Type B pancreatic cell (in vitro differentiated cells): ENCODE results near the gene BCL2A1. TPM values are rescaled to one million over a fixed set of nuclear protein-coding genes. Genes with fewer than 3 reads are reported as not detected.
"Not testable (repeated sequence)": the region's sequence is repeated elsewhere in the genome, so short reads cannot be mapped to it uniquely, and the experiment has no call there.

Experiments used
- DNase-seq: peaks from one replicate; pipeline ENCODE4 v3.0.0; 2021; ENCODE audit warnings: mixed read lengths; ENCODE audit not compliant: unreplicated experiment; ENCODE audit errors: extremely low spot score
- H3K27ac Mint-ChIP-seq: 2 replicates; pipeline ENCODE4 v1.8.0; 2021; ENCODE audit warnings: mild to moderate bottlenecking, mixed read lengths
- H3K27me3 Mint-ChIP-seq: 2 replicates; pipeline ENCODE4 v1.8.0; 2021; ENCODE audit warnings: mixed read lengths
- H3K36me3 Mint-ChIP-seq: 2 replicates; pipeline ENCODE4 v1.8.0; 2021; ENCODE audit warnings: mixed read lengths
- H3K4me1 Mint-ChIP-seq: one replicate; pipeline ENCODE4 v1.8.0; 2021; ENCODE audit warnings: mixed read lengths; ENCODE audit not compliant: unreplicated experiment
- H3K4me3 Mint-ChIP-seq: 2 replicates; pipeline ENCODE4 v1.8.0; 2021; ENCODE audit warnings: mild to moderate bottlenecking, mixed read lengths
- H3K9me3 Mint-ChIP-seq: 2 replicates; pipeline ENCODE4 v1.8.0; 2021; ENCODE audit warnings: mixed read lengths
- CTCF ChIP-seq: fragments of 200-600 bp; sonication (generic); conservative IDR thresholded peaks from 2 replicates; pipeline ENCODE4 v1.5.0; 2021; ENCODE audit warnings: antibody characterized with exemption, mild to moderate bottlenecking
- total RNA-seq: library from RNA; stranded (reverse); gene quantifications from 2 replicates; pipeline ENCODE4 v1.2.1, GENCODE V29; 2021; ENCODE audit warnings: low replicate concordance

The BCL2A1 gene
- total RNA-seq, 1 donor from 2014 or later, result not detected

- H3K36me3 Mint-ChIP-seq, result no peaks in the 10 kb centered on the region
- no peak for DNase-seq
- no peak overlapping the region for H3K27ac Mint-ChIP-seq
- peaks cover 3% of the 10 kb centered on the region for H3K27me3 Mint-ChIP-seq
- TF ChIP-seq CTCF, result no peak
- no peaks in the 10 kb centered on the region for H3K4me1 Mint-ChIP-seq
- H3K9me3 Mint-ChIP-seq, result no peaks in the 10 kb centered on the region
- no peak overlapping the region for H3K4me3 Mint-ChIP-seq
Measured at GRCh38 chr15:79966634-79967297, 4.2 kb downstream of the BCL2A1 start.

- Mint-ChIP-seq H3K4me3 (no peak overlapping the region), H3K27me3 (peaks cover 3% of the 10 kb centered on the region), H3K27ac (no peak overlapping the region), H3K9me3 (no peaks in the 10 kb centered on the region), H3K36me3 (no peaks in the 10 kb centered on the region), H3K4me1 (no peaks in the 10 kb centered on the region)
- TF ChIP-seq CTCF, result no peak
- no peak for DNase-seq
Measured at GRCh38 chr15:79965846-79966630, 5.0 kb downstream of the BCL2A1 start.

DNA sequence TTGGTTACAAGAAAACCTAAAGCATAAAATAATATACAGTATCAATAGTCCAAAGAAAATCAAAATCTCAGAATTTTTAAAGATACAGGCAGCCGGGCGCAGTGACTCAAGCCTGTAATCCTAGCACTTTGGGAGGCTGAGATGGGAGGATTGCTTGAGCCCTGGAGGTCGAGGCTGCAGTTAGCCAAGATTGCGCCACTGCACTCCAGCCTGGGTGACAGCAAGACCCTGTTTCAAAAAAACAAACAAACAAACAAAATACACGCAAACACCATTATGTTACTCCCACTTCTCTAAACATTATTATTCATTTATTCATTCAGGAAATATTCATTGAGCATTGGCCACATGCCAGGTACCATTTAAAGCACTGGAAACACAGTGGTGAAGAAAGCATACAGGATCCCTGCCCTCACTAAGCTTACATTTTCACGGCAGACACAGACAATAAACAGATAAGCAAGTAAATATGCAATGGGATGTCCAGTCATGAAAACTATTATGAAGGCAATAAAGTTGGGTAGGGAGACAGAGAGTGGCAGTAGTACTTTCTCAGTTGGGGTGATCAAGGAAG lies 6.7 kb downstream of the BCL2A1 start:
- no peaks in the 10 kb centered on the region for H3K9me3 Mint-ChIP-seq
- no peak overlapping the region for H3K27ac Mint-ChIP-seq
- no peaks in the 10 kb centered on the region for H3K4me1 Mint-ChIP-seq
- no peak for DNase-seq
- TF ChIP-seq CTCF, result no peak
- no peaks in the 10 kb centered on the region for H3K36me3 Mint-ChIP-seq
- H3K4me3 Mint-ChIP-seq, result no peak overlapping the region
- H3K27me3 Mint-ChIP-seq, result peaks cover 3% of the 10 kb centered on the region

DNA sequence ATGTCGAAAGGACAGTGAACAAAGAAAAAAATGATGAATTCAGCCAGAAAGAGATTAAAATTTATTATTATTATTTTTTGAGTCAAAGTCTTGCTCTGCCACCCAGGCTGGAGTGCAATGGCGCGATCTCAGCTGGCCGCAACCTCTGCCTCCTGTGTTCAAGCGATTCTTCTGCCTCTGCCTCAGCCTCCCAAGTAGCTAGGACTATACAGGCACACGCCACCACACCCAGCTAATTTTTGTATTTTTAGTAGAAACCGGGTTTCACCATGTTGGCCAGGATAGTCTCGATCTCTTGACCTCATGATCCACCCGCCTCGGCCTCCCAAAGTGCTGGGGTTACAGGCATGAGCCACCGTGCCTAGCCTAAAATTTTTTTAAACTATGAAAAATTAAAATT lies 8.1 kb downstream of the BCL2A1 start:
- H3K4me1 Mint-ChIP-seq, H3K9me3 Mint-ChIP-seq, H3K27me3 Mint-ChIP-seq, H3K4me3 Mint-ChIP-seq, H3K36me3 Mint-ChIP-seq, DNase-seq, H3K27ac Mint-ChIP-seq: not testable (repeated sequence)

DNA sequence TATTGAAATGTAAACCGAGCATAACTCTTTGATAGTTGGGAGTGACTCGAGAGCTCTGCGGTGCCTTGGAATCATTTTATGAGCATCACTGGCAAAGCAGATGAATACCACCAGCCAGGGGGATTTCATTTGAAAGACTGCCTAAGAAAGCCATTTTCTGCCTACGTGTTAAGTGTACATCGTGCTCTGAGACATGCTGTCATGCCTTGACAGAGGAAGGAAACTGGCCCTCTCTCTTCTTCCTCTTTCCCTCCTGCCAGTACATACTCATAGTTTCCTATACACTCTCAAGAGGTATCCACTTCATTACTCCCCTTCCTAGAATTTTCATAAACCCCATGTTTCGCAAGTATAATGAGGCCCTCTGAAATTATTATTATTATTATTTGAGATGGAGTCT lies 8.8 kb downstream of the BCL2A1 start:
- H3K27ac Mint-ChIP-seq, result no peak overlapping the region
- no peaks in the 10 kb centered on the region for H3K4me1 Mint-ChIP-seq
- H3K27me3 Mint-ChIP-seq, result peaks cover 3% of the 10 kb centered on the region
- no peak overlapping the region for H3K4me3 Mint-ChIP-seq
- TF ChIP-seq CTCF, result no peak
- no peak for DNase-seq
- no peaks in the 10 kb centered on the region for H3K9me3 Mint-ChIP-seq
- no peaks in the 10 kb centered on the region for H3K36me3 Mint-ChIP-seq
